Posterior cingulate gyrus (tissue), 11 donors: ENCODE measurements around the gene FAM89B.
"Not testable (repeated sequence)": the region's sequence is repeated elsewhere in the genome, so short reads cannot be mapped to it uniquely, and the experiment has no call there.

Source experiments
- DNase-seq, 10 donors: peaks; one replicate each; pipeline versions ENCODE4 v3.0.0 to v3.0.0-alpha.2; 2020 to 2021; ENCODE audit warnings: mixed read lengths in 3 of 10
- intact Hi-C: fragments of 100-400 bp; cut with DNase I; formaldehyde crosslinking; loops from one replicate; pipeline ENCODE4 v1.15.1; 2023

FAM89B gene

GRCh38 chr11:65555693-65556231 is 16.6 kb upstream of the FAM89B start:
- DNase-seq = no peak
- intact Hi-C loops = no loop called here

DNA sequence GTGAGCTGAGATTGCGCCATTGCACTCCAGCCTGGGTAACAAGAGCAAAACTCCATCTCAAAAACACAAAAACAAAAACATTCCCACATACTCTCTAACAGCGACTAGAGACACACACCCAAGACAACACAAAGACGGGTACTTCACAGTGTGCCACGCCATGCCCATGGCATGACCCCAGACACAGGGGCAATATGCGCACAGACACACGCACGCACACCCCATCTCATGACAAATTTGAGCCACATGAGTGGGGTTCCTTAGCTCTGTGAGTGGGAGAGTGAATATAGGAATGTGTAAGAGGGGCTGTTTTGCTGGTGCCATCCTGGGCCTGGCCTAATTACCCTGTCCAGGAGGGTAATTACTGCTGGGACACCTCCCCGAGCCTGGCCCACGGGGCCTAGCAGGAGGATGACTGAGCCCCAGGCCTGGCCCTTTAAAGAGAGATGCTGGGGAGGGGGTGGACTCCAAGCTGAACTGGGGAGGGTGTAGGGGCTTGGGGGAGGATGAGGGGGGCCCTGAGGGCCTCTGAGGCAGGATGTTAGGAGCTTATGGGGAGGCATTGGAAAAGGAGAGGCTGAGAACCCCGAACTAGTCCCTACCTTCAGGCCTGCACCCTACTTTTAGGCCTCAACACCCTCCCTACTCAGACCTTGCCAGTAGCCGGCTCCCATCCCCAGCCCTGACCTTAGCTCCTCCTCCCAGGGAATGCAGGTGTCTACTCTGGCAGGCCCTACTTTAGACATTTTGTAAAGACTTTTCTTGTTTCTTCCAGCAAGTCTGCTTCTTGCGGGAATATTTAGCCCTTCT is 15.7 kb upstream of the FAM89B start:
- intact Hi-C loops = no loop called here

GRCh38 chr11:65557280-65558001 is 14.9 kb upstream of the FAM89B start:
- peak in 1 of 10 donors; percentile 32 for DNase-seq
- intact Hi-C loops = loop anchor here (1.0 kb wide), 1 partner anchor 13 kb away; the partner anchor contains the start of gene ZNRD2

More for the DNA sequence above, 15.7 kb upstream of the FAM89B start:
- no peak for DNase-seq

GRCh38 chr11:65558002-65558929 is 14.1 kb upstream of the FAM89B start, which contains the start of gene LTBP3:
TSS of gene LTBP3 (minus strand) at chr11:65558359. CDS start at chr11:65557959, 400 bp downstream.
- peak; percentile 73 to 97 (median 82) for DNase-seq
- intact Hi-C loops = loop anchor here (1.0 kb wide), 1 partner anchor 12 kb away; the partner anchor contains the start of gene ZNRD2

DNA sequence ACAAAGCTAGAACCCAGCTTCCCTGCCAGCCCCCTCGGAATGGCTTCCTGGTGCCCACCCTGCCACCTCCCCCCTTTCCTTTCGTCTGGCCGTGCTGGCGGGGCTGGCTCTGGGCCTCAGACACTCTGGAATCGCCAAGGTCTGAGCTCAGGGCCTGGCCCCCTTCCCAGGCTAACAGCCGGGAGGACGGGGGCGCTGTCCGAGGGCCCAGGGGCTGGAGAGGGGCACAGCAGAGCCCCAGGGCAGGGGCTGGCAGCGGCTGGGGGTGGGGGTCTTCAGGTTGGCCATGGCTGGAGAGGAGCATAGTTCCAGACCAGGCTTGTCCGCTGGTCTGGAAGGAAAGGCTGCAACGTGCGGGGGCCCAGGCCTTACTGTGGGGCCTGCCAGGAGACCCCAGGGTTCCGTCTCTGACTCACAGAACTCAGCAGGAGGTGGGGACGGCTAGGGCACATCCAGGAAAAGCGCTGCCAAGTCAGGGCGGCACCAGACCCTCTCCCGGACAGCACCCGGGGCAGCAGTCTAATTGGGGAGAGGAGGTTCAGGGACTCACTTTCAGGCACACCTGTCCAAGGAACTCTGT is 13.3 kb upstream of the FAM89B start:
- intact Hi-C loops = loop anchor here (1.0 kb wide), 1 partner anchor 11 kb away; the partner anchor contains the start of gene ZNRD2
- DNase-seq = peak in 8 of 10 donors; percentile 53 to 94 (median 72)

DNA sequence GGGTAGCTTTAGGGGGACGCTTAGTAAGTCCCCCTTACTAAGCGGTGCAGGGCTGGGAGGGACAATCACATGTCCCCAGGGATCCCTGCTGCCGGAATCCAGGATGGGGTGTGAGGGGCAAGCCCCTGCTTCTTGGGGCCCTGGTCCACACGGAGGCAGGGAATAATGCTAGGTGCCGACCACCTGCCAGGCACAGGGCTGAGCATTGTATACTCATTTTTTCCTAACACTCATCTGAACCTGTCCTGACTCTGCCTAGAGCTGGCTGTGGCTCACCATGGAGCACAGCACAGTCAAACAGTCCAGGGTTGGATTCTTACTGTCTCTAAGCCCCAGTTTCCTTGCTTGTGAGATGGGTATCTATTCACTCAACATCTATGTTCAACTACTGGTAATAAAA is 12.8 kb upstream of the FAM89B start:
- intact Hi-C loops = no loop called here
- DNase-seq = no peak

DNA sequence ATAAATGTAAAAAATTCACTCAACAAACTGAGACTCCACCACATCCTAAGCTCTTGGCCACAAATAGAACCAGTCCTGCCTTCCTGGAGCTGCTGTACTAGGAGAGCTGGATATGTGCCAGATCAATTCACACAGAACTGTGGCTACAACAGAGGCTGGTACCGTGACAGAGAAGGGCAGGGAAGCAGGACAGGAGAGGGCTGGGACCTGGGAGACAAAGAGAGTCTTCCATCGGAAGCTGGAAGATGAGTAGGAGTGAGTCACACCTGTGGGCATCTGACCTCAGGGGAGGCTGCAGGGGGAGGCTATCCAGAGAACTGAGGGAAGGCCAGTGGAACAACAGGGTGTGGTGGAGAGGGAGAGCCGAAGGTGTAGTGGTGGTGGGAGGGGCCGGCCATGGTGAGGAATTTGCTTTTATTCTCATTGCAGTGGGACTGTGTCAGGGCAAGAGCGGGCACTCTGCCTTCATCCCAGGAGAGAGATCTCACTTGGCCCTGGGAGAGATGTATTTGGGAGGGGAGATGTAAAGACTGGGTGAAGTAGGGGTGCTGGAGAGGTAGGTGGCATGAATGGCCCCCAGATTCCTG is 12.3 kb upstream of the FAM89B start:
- intact Hi-C loops = no loop called here
- no peak for DNase-seq

DNA sequence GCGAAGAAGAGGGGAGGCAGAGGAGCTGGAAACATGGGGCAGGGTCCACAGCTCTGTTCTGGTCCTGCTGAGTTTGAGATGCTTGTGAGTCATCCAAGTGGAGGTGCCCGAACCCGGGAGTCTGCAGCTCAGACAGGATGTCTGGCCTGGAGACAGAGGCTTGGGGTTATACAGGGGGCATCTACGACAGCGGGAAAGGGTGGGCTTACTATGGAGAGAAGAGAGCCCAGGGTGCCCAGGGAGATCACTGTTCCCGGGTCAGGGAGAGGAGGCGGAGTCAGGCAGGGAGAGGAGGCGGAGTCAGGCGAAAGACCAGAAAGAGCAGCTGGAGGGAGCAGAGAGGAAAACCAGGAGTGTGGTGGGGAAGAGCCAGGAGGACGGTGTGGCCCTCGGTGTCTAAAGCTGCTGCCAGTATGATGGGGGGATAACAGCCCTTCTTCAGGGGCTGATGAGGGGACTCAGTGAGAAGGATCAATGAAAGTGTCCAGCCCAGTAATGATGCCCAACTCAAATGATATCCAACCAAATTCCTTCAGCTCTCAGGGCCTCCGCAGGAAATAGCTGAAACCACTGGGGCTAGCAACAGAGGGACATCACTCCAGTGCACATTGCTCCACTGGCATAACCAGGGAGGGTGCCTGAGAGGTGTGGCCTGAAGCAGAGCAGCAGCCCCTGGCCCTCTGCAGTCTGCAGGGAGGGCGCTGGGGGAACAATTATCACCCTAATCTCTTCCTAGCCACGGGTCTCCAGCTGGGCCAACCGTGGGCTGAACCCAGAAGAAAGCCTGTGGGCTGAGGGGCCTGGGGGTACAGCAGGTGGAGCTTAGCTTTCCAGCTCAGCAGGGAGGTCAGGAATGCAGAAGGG is 11.6 kb upstream of the FAM89B start:
- intact Hi-C loops = no loop called here
- peak in 4 of 10 donors; percentile 55 to 94 (median 70) for DNase-seq

DNA sequence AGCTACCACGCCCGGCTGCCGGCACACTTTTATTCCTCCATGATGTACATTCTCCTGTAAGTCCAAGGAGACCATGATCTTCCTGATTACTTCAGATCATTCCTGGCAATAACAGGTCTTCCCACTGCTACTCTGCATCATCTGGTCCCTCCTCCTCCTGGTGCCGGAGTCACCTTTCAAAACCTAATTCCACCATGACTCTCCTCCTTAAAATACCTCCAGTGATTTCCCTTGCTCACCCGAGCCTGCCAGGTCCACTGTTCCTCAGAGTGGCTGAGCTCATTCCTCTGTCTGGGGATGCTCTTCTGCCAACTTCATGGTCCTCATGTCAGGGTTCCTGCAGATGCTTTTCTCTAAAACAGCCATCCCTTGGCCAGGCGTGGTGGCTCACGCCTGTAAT is 10.3 kb upstream of the FAM89B start:
- no peak for DNase-seq
- intact Hi-C loops = no loop called here

DNA sequence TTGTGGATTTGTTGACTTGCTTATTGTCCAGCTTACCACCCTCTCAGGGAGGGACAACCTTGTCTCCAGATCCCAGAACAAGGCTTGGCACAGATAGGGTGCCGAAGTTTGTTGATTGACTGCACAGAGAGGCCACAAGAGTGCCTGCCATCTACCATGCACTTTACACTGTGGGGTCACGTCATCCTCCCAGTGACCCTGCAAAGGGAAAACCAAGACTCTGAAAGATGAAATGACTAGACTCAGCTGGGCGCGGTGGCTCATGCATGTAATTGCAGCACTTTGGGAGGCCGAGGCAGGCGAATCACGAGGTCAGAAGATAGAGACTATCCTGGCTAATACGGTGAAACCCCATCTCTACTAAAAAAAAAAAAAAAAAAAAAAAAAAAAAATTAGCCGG is 9.6 kb upstream of the FAM89B start:
- intact Hi-C loops = no loop called here
- no peak for DNase-seq

GRCh38 chr11:65563601-65564000 is 8.7 kb upstream of the FAM89B start:
- no peak for DNase-seq
- intact Hi-C loops = no loop called here

DNA sequence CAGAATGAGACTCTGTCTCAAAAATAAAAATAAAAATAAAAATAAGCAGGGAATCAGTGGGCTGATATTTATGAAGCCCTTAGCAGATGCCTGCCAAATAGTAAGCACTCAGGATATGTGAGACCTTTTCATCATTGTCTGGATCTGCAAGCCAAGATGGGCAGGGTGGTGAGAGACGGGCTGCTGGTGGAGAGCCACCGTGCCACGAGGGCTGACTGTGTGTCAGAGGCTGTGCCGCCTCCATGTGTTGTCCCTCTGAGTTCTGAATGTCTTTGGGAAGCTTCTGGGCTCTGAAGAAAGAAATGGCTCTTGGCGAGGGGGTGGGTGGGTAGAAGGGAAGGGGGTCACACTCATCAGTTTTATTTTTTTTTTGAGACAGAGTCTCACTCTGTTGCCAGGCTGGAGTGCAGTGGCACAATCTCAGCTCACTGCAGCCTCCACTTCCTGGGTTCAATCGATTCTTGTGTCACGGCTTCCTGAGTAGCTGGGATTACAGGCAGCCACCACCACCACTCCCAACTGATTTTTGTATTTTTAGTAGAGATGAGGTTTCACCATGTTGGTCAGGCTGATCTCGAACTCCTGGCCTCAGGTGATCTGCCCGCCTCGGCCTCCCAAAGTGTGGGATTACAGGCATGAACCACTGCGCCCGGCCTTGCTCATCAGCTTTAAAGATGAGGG is 7.3 kb upstream of the FAM89B start:
- intact Hi-C loops, DNase-seq: not testable (repeated sequence)

DNA sequence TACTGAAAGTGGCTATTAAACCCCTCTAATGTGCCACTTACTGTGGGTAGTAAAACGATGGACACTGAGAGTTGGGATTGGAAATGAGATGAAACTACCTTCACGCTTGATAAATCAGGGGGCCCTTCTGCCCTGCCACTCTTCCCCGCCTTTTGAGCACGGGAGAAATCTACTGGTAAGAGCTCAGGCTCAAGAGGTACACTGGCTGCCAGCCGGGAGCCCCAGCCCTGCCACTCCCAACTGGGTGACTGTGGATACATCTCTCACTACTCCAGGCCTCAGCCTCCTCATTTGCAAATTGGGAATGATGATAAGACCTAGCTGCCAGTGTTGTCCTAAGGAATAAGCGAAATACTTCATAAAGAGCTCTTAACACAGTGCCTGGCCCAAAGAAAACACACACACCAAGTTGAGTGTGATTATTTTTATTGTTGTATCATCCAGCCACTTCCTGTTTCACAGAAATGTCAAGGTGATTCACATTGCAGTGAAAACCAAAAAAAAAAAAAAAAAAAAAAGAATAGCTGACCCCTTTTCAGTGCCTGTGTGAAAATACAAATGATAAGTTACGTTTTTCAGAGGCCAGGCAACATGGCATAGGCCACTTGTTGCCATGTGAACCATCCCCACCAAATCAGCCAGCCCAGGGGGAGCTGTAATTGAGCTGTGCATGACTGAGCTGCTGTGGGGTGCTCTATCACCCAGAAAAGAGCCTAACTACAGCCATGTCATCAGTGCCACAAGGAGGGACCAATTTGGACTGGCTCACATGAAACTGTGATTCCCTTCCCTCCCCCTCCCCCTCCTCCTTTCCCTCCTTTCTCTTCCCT is 6.5 kb upstream of the FAM89B start:
- DNase-seq = no peak
- intact Hi-C loops = no loop called here

DNA sequence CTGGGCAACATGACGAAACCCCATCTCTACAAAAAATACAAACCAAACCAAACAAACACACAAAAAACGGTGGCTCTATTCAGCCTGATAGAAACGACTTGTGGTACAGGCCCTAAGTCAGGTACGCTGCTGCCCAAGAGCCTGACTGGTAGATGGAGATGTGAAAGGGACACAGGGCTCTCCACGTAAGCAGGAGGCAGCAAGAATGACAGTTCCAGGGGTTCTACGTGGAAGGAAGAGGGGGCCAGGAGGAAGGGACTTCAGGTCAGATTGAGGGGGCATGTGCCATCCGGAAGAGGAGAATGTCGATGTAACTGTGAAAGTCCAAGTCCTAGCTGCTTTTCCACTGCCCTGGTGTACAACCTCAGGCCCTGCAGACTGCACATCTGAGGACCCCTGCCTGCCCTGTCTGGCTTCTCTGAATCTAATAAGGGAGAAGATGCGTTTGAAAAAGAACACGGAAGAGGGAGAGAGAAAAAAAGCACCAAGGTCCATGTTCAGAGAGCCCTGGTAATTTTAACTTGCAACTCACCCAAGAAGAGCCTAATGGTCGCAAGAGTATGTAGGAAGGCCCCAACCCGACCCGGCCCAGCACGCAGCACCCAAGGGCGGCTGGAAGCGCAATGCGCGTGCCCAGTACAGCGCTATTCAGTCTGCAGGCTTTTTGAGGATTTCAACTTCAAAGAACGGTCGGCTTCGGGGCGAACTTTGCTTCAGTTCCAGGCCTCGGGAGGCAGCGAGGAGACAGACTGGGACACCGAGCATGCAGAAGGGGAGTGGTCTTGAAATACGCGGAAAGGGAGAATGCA is 3.0 kb upstream of the FAM89B start:
- DNase-seq = peak in 1 of 10 donors; percentile 58
- intact Hi-C loops = no loop called here

GRCh38 chr11:65569973-65570918 is 2.1 kb upstream of the FAM89B start, which contains the start of gene ZNRD2:
TSS of gene ZNRD2 (plus strand) at chr11:65570477. CDS start at chr11:65570492, 15 bp downstream.
- peak; percentile 98 to 100 (median 99) for DNase-seq
- intact Hi-C loops = loop anchor here (1.0 kb wide), 2 partner anchors 12 to 30 kb away; partner anchors contain the start of gene LTBP3
